Non-pigmented ciliary epithelial cell (primary cell): ENCODE results near the gene HSD17B3.
"Not testable (repeated sequence)": the region's sequence is repeated elsewhere in the genome, so short reads cannot be mapped to it uniquely, and the experiment has no call there.

Experiments used
- DNase-seq: peaks from one replicate; pipeline ENCODE4 v3.0.0-alpha.2; 2010; ENCODE audit warnings: low read depth

Gene HSD17B3

DNA sequence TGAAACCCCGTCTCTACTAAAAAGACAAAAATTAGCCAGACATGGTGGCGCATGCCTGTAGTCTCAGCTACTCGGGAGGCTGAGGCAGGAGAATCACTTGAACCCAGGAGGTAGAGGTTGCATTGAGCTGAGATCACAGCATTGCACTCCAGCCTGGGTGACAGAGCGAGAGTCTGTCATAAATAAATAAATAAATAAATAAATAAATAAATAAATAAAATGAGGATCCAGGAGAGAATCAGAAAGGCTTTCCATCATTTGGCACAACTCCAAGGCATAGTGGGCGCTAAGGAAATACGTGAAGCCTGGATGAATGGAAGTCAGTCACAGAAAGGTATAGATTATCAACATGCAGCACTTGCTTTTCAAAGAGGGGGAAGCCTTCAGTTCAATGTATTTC lies 65.6 kb downstream of the HSD17B3 start:
- DNase-seq = not testable (repeated sequence)

DNA sequence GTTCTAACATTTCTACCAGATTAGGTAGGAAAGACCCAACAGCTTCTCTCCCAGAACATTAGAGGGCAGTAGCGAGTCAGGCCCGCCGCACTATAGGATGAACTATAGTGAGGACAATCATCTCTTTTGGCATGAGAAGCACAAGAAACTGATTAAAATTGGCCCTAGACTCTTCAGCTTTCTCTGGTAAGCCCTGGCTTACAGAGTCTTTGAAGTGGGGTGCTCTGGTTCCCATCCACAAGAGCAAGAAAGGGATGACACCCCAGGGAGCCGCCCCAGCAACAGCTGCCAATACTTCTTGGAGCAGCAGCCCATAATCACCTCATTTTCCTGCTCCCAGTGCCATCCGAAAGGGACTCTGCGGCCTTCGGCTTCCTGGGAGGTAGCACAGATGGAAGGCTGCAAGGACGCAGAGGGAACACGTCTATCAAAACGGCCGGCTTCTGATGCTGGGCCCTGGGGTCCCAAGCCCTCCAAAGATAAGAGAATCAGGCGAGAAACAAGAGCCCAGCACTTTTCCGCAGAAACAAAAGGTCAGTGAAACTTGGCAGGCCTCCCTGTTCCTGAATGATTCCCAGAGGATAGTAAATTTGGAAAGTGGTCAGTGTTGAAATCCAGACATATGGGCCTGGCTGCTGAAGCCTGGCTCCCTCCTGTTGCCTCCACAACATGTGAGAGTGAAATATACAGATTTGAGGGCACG lies 69.3 kb downstream of the HSD17B3 start:
- no peak for DNase-seq

- no peak for DNase-seq
Observed at GRCh38 chr9:96232164-96232538, 69.8 kb downstream of the HSD17B3 start.

- no peak for DNase-seq
Observed at GRCh38 chr9:96230002-96230401, 72.0 kb downstream of the HSD17B3 start.

DNA sequence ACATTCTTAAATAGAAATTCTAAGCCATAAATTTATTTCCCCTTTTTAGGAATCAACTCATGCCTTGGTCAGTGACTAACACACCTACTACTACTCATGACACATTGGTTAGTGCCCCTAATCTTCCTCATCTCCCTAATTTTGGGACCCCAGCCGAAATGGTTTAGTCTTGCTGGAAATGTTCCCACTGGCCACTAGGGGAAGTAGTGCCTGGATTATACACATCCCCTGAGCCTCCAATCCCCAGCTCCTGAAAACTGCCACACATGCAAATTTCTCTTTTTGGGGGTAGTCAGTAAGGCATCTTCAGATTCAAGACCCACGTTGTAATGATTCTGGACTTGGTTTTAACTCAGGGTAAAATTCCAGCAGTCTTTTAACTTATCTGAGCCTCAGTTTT lies 79.8 kb downstream of the HSD17B3 start:
- DNase-seq = no peak

DNA sequence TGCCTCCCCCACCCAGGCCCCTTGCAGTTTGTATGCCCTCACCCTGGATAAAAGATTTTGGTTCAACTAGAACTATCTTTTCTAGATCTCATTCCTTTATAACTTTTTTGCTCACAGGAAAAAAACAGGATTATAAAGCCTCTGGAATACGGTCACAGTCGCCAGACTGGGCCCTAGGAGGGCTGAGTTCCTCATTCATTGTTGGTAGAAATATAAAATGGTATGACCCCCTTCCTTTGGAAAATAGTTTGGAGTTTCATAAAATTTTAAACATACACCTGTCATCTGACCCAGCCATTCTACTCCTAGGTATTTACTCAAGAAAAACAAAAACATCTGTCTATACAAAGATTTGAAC lies 82.1 kb downstream of the HSD17B3 start:
- DNase-seq = no peak

DNA sequence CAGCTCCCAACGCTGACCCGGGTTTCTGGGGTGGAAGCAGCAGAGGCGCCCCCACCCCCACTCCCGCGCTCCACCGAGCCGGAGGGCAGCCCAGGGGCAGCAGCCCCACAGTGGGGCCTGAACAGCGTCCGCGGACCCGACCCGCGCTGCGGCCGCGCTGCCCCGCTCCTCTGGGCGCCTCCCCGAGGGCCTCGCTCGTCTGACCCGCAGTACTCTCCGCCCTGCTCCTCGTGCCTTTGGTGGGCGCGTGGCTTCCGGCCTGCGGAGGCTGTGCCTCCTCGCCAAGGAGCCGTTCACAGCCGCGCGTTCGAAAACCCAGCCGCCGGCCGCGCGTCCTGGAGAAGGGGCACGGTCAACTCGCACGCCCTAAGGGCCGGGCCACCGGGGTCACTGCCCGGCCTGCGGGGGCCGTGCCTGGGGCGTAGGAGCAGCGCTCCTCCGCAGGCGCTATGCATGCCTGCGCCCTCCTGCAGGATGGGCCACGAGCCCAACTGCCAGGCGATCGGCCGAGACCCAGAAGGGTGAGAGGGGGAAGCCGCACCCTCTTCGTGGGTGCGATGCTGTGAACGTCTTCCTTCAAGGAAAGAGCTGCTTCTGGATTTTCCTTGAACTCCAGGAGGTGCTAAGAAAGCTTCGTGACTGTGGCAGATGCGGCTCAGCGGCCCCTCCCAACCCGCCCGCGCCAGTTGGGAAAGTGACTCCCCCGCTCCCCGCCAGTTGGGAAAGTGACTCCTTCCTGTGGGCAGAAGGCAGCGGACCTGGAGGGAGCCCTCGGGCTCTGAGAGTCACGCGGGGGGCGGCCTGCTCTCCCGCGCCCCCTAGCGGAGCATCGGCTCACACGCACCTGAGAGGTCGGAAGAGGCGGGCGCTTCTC lies 82.7 kb downstream of the HSD17B3 start:
- no peak for DNase-seq

- DNase-seq = no peak
Observed at GRCh38 chr9:96217754-96218693, 84.0 kb downstream of the HSD17B3 start.

GRCh38 chr9:96217294-96217707 lies 84.7 kb downstream of the HSD17B3 start:
- no peak for DNase-seq

GRCh38 chr9:96216583-96216982 lies 85.4 kb downstream of the HSD17B3 start:
- no peak for DNase-seq

- no peak for DNase-seq
Observed at GRCh38 chr9:96215841-96216240, 86.1 kb downstream of the HSD17B3 start.

DNA sequence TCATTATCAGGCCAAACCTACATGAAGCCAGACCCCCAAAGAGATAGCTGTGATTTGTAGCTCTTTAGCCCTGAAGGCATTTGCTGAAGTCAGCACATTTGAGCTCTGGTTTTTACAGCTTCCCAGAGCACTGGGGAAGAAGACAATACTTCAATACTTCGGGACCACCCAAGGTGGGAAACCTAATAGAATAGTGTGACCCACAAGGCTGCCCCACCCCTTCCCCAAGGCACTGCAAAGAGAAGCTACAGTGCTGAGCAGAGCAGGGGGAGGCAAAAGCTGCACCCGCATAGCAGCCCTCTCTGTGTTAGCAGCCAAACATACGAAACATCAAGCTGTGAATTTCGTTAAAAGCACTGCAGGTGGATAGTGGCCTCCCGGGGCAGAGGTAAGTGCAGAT lies 87.3 kb downstream of the HSD17B3 start:
- DNase-seq = no peak

DNA sequence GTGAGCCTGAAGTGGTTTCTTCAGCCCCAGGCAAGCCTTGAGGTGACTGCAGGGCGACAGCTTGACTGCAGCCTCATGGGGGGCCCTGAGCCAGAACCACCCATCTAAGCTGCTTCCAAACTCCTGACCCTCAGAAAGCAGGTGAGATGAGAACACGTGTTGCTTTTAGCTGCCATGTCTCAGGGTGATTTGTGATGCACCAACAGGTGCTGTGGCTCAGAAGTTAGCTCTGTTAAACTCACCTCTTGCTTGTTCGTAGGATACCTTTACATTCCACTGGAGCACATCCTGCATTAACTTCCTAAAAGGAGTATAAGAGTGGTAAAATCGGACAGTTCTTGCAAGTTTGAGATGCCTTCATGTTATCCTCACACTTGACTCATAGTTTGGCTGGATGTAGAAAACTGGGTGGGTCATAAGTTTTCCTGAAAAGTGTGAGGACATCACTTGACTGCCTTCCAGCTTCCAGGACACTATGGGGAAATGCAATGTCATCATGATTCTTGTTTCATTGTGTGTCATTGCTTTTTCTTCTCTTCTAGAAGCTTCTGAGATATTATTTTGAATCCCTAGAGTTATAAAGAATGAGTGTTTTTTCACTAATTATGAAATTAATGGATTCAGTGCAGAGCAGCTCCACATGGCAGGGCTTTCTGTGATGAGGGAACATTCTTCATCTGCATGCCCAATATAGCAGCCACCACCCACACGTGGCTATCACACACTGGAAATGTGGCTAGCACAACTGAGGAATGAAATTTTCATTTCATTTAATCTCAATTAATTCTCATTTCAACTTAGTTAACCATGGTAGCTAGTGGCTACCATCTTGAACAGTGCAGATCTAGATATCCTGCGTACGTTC lies 92.3 kb downstream of the HSD17B3 start:
- no peak for DNase-seq

DNA sequence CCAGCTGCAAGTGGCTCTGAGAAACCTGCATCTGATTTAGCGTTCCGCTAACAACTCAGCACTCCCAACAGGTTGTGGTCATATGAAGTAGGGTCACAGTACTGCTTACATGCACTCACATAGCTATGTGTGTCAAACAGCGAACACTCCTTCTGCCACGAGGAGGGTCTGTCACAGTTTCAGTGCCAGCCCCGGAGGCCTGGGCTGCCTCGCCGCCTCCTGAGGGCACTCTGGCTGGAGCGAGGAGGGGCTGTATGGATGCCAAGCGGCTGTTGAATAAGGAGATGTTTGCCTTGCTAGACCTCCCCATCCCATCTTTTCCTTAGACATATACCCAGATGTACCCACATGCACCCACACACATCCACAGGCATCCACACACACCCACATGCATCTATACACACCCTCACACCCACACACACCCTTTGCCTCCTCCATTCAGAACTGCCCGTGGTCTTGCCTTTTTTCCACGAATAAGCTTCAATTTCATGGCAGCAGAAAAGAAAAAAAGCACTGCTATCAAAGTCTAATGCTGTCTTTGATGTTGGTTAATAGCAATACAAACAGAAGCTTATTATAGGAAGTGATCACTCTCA lies 95.7 kb downstream of the HSD17B3 start:
- DNase-seq = no peak

GRCh38 chr9:96204853-96205252 lies 97.1 kb downstream of the HSD17B3 start:
- DNase-seq = no peak

- no peak for DNase-seq
Observed at GRCh38 chr9:96203867-96204501, 98.0 kb downstream of the HSD17B3 start.

- no peak for DNase-seq
Observed at GRCh38 chr9:96202971-96203780, 98.8 kb downstream of the HSD17B3 start.

- DNase-seq = no peak
Observed at GRCh38 chr9:96201140-96201539, 100.8 kb downstream of the HSD17B3 start.

- no peak for DNase-seq
Observed at GRCh38 chr9:96199006-96199405, 103.0 kb downstream of the HSD17B3 start.

DNA sequence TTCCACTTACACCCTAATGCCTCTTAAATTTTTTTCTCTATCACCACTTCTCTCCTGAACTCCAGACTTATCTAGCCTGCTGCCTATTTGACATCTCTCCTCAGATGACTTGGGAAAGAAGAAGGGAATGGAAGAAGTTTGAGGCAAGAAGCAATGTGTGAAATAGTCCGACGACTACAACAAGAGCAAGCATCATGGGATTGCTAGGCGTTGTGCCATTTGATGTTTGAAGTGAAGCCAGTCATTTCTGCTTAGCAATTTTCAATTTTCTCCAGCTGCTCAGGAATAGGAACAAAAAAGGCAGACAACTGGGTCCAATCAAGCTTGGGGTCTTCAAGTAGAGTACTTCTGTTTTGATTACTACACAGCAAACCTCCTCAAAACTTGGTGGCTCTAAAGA lies 106.4 kb downstream of the HSD17B3 start:
- DNase-seq = no peak
